K562 (cell line): ENCODE measurements around the gene CDKN2D. TPM values are rescaled to one million over a fixed set of nuclear protein-coding genes. Genes with fewer than 3 reads are reported as not detected.

Source experiments
- AFF4 ChIP-seq: sonication (generic); formaldehyde crosslinking; IDR thresholded peaks from 2 replicates; pipeline ENCODE4 v1.8.0; 2023; ENCODE audit warnings: mild to moderate bottlenecking, missing genetic modification reagents
- CBX1 ChIP-seq: sonication (generic); IDR thresholded peaks from 2 replicates; pipeline ENCODE4 v1.6.1; 2016; ENCODE audit warnings: antibody characterized with exemption, low read depth, mild to moderate bottlenecking
- CCNT2 ChIP-seq: IDR thresholded peaks from 2 replicates; pipeline ENCODE4 v1.6.1; 2011; ENCODE audit warnings: borderline replicate concordance, low read depth, mild to moderate bottlenecking, moderate library complexity, mixed read lengths, low read length; ENCODE audit not compliant: insufficient read length; ENCODE audit errors: extremely low read depth
- CTBP1 ChIP-seq: fragments of 450-650 bp; IDR thresholded peaks from 2 replicates; pipeline ENCODE4 v1.6.1; 2016; ENCODE audit warnings: borderline replicate concordance
- DNMT1 ChIP-seq: fragments of 450-650 bp; IDR thresholded peaks from 2 replicates; pipeline ENCODE4 v1.6.1; 2016; ENCODE audit warnings: antibody characterized with exemption, mild to moderate bottlenecking
- E2F3 ChIP-seq: fragments of 250-450 bp; sonication (Bioruptor Pico); IDR thresholded peaks from 2 replicates; pipeline ENCODE4 v1.4.0; 2020; ENCODE audit warnings: mild to moderate bottlenecking
- EGR1 ChIP-seq: fragments of 450-650 bp; conservative IDR thresholded peaks from 2 replicates; pipeline ENCODE4 v1.6.1; 2017; ENCODE audit warnings: mild to moderate bottlenecking
- ETV1 ChIP-seq: fragments of 450-650 bp; conservative IDR thresholded peaks from 2 replicates; pipeline ENCODE4 v1.6.1; 2016; ENCODE audit warnings: missing genetic modification characterization, control low read depth, low read depth, missing compliant biosample characterization
- MLLT1 ChIP-seq, 2 experiments: fragments of 450-650 bp; IDR thresholded peaks; 2 replicates each; pipeline ENCODE4 v1.6.1; 2016
- MTA1 ChIP-seq: fragments of 450-650 bp; IDR thresholded peaks from 2 replicates; pipeline ENCODE4 v1.6.1; 2017; ENCODE audit warnings: borderline replicate concordance
- NR2C2 ChIP-seq, 2 experiments: fragments of 200-800 bp in 1 of 2; sonication (Bioruptor generic) in 1 of 2; sonication (generic) in 1 of 2; formaldehyde crosslinking in 1 of 2; IDR thresholded peaks; 2 replicates each; pipeline versions ENCODE4 v1.6.1 to v1.8.0; 2016 to 2022; ENCODE audit warnings: mild to moderate bottlenecking in 1 of 2, missing compliant biosample characterization in 1 of 2, missing genetic modification characterization in 1 of 2, missing genetic modification reagents in 1 of 2
- PKNOX1 ChIP-seq: fragments of 450-650 bp; IDR thresholded peaks from 2 replicates; pipeline ENCODE4 v1.6.1; 2016
- TAF7 ChIP-seq: fragments of 450-650 bp; IDR thresholded peaks from 2 replicates; pipeline ENCODE4 v1.6.1; 2016; ENCODE audit warnings: missing genetic modification characterization, missing compliant biosample characterization
- TFAP4 ChIP-seq: sonication (generic); formaldehyde crosslinking; IDR thresholded peaks from 2 replicates; pipeline ENCODE4 v1.8.0; 2022; ENCODE audit warnings: missing genetic modification reagents, mild to moderate bottlenecking, moderate library complexity, borderline replicate concordance
- THRA ChIP-seq: fragments of 450-650 bp; IDR thresholded peaks from 2 replicates; pipeline ENCODE4 v1.6.1; 2017; ENCODE audit warnings: mild to moderate bottlenecking, moderate library complexity
- ZBTB7A ChIP-seq: IDR thresholded peaks from 2 replicates; pipeline ENCODE4 v1.6.1; 2011; ENCODE audit warnings: low read depth, mild to moderate bottlenecking, low read length, moderate library complexity, borderline replicate concordance; ENCODE audit not compliant: control insufficient read depth
- ZKSCAN3 ChIP-seq: fragments of 250-450 bp; sonication (Bioruptor Pico); IDR thresholded peaks from 2 replicates; pipeline ENCODE4 v1.4.0; 2020
- ZNF24 ChIP-seq: fragments of 450-650 bp; IDR thresholded peaks from 2 replicates; pipeline ENCODE4 v1.6.1; 2016
- polyA plus RNA-seq, 8 experiments: library from polyadenylated mRNA; depleted of rRNA in 4 of 8; stranded (reverse) in 5 of 8; unstranded in 3 of 8; fragments of >200 nt; fragmentation: Nextera tagmentation in 2 of 8; fragmentation: Illumina TruSeq in 1 of 8; extraction: Ambion mirVana in 2 of 8; extraction: Trizol in 1 of 8; gene quantifications; 2 replicates each; pipeline versions ENCODE4 v1.2.1 to v1.2.3, GENCODE V29; 2011 to 2014; ENCODE audit warnings: inconsistent platforms in 1 of 8, missing spikeins in 1 of 8
- total RNA-seq, 7 experiments: library from RNA; depleted of rRNA in 6 of 7; stranded (reverse); fragments of >200 nt in 6 of 7; fragmentation: Illumina TruSeq in 2 of 7; extraction: Trizol in 2 of 7; gene quantifications; 2 replicates each; pipeline versions ENCODE4 v1.2.1 to v1.2.3, GENCODE V29; 2011 to 2021; ENCODE audit warnings: low replicate concordance in 1 of 7

The CDKN2D gene
- total and polyA plus RNA-seq, 9 of the 15 experiments (the other 6 are each of a cell fraction or from before 2014, with no cell fraction given): 0.41 to 8.2 (median 3.7) TPM

GRCh38 chr19:10568826-10569651 lies at the start of gene CDKN2D (continued):
- peak; percentile 80 for TF ChIP-seq CCNT2
- TF ChIP-seq TAF7 (tag): peak; percentile 66; the same call in 1 of the 2 replicates
- no peak for TF ChIP-seq DNMT1
- TF ChIP-seq EGR1: peak; percentile 86
- 0 out of 2 replicates have a peak, but pooled peaks have one; percentile 82 for TF ChIP-seq AFF4 (CRISPR knock-in tag)
- TF ChIP-seq MTA1: no peak
- TF ChIP-seq NR2C2 (CRISPR knock-in tag; IDR thresholded peaks at IDR 0.05): peak; percentile 71; the same call in 1 of the 2 replicates
- TF ChIP-seq NR2C2 (tag; IDR thresholded peaks at IDR 0.05): peak; percentile 98
- no peak for TF ChIP-seq THRA
- peak; percentile 49 for TF ChIP-seq ZBTB7A
- TF ChIP-seq MLLT1 (IDR thresholded peaks at IDR 0.05): no peak
- 0 out of 2 replicates have a peak, but pooled peaks have one; percentile 4 for TF ChIP-seq ETV1 (tag)
- TF ChIP-seq ZKSCAN3 (CRISPR knock-in tag): no peak
- peak; percentile 92 for TF ChIP-seq TFAP4 (CRISPR knock-in tag)
- TF ChIP-seq E2F3 (CRISPR knock-in tag): peak; percentile 97
- peak; percentile 91 for TF ChIP-seq ZNF24
- TF ChIP-seq CBX1: 0 out of 2 replicates have a peak, but pooled peaks have one; percentile 8
- TF ChIP-seq PKNOX1: peak; percentile 50
- TF ChIP-seq CTBP1: peak; percentile 7
